Adrenal gland (tissue), 5 donors: ENCODE results near the gene OR13H1.

Experiments used
- CTCF ChIP-seq, 6 experiments: fragments of 450-650 bp in 4 of 6; fragments of 200-600 bp in 2 of 6; sonication (generic) in 1 of 6; IDR thresholded peaks; 1 replicate in 5 of 6; 2 replicates in 1 of 6; pipeline versions ENCODE4 v1.5.1 to v1.8.0; 2016 to 2021; ENCODE audit warnings: antibody characterized with exemption in 6 of 6, mild to moderate bottlenecking in 2 of 6, moderate library complexity in 1 of 6
- POLR2A ChIP-seq, 2 donors: fragments of 450-650 bp; IDR thresholded peaks; one replicate each; pipeline ENCODE4 v1.6.1; 2017; ENCODE audit warnings: antibody characterized with exemption in 2 of 2, mild to moderate bottlenecking in 2 of 2, moderate library complexity in 1 of 2
- donor health status: DM: no; HTN: no; CAD: no.

- no peak for TF ChIP-seq CTCF (IDR thresholded peaks at IDR 0.05)
- TF ChIP-seq POLR2A (IDR thresholded peaks at IDR 0.05): no peak
These were observed 22.0 kb downstream of the OR13H1 start for GRCh38 chrX:131565909-131566308.
